ENCODE results near the gene PAX7.

Gene PAX7

DNA sequence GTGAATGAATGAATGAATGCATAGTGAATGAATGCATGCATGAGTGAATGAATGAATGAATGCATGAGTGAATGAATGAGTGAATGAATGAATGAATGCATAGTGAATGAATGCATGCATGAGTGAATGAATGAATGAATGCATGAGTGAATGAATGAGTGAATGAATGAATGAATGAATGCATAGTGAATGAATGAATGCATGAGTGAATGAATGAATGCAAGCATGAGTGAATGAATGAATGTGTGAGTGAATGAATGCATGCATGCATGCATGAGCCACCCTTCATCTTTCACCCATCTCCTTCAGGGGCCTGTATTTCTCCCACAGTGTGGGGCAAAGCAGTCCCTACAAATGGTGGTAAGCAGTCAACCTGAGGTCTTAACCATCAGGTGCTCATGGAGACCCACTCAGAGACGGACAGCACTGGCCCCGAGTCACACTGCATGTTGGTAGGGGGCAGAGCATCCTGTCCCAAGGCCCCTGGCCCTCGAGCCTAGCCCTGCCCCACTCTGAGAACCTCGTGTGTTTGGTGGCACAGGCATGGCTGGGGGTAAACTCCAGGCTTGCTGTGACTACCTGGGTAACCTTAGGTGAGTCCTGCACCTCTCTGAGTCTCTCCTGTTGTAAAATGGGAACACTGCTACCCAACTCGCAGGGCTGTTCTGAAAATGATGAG lies 28.0 kb upstream of the PAX7 start:
- TF ChIP-seq SIN3A (IDR thresholded peaks at IDR 0.05; ENCODE audit: borderline replicate concordance, insufficient read depth, low read length) (no peak), POLR2AphosphoS5 (IDR thresholded peaks at IDR 0.05; ENCODE audit: low read depth, low read length) (no peak), TAF1 (IDR thresholded peaks at IDR 0.05; ENCODE audit: borderline replicate concordance, insufficient read depth, low read length) (no peak), FOXP2 (optimal IDR thresholded peaks at IDR 0.05; ENCODE audit: borderline replicate concordance, extremely low read depth, extremely low read length, insufficient read depth) (no peak)
- TF ChIP-seq, protein P1, sequence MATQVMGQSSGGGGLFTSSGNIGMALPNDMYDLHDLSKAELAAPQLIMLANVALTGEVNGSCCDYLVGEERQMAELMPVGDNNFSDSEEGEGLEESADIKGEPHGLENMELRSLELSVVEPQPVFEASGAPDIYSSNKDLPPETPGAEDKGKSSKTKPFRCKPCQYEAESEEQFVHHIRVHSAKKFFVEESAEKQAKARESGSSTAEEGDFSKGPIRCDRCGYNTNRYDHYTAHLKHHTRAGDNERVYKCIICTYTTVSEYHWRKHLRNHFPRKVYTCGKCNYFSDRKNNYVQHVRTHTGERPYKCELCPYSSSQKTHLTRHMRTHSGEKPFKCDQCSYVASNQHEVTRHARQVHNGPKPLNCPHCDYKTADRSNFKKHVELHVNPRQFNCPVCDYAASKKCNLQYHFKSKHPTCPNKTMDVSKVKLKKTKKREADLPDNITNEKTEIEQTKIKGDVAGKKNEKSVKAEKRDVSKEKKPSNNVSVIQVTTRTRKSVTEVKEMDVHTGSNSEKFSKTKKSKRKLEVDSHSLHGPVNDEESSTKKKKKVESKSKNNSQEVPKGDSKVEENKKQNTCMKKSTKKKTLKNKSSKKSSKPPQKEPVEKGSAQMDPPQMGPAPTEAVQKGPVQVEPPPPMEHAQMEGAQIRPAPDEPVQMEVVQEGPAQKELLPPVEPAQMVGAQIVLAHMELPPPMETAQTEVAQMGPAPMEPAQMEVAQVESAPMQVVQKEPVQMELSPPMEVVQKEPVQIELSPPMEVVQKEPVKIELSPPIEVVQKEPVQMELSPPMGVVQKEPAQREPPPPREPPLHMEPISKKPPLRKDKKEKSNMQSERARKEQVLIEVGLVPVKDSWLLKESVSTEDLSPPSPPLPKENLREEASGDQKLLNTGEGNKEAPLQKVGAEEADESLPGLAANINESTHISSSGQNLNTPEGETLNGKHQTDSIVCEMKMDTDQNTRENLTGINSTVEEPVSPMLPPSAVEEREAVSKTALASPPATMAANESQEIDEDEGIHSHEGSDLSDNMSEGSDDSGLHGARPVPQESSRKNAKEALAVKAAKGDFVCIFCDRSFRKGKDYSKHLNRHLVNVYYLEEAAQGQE (IDR thresholded peaks at IDR 0.05; ENCODE audit: insufficient read depth in 1 of 2, low read depth in 2 of 2, low read length in 2 of 2) = no peak

DNA sequence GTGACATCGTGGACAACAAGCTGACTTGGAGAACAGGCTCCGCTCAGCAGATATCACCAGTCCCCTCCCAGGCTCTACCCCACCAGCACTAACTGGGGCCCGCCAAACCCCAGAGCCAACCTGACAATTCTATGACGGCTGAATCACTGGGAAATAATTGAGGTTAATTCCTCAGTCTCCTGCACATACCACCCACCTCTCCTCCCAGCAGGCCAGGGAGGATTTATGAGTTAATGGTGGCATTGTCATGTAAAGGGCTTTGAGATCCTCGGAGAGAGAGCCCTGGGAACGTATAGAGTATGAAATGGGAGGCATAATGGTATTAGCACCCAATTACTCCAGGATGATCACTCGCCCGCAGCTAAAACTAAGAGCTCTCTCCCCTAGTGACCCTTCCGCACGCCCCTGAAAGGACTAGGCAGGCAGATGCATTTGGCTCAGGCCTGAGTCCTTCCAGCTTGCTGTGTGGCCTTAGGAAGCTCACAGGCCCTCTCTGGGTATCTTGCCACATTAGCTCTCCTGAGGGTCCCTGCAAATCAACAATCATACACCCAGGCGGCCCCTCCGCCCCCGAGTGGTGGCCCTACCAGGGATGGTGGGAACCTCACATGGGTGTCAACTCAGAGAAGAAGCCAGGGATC lies 27.3 kb upstream of the PAX7 start:
- TF ChIP-seq POLR2AphosphoS5 (IDR thresholded peaks at IDR 0.05; ENCODE audit: low read depth, low read length) (no peak), SIN3A (IDR thresholded peaks at IDR 0.05; ENCODE audit: borderline replicate concordance, insufficient read depth, low read length) (no peak), TAF1 (IDR thresholded peaks at IDR 0.05; ENCODE audit: borderline replicate concordance, insufficient read depth, low read length) (no peak), FOXP2 (optimal IDR thresholded peaks at IDR 0.05; ENCODE audit: borderline replicate concordance, extremely low read depth, extremely low read length, insufficient read depth) (no peak)
- TF ChIP-seq, protein P1 (IDR thresholded peaks at IDR 0.05; ENCODE audit: insufficient read depth in 1 of 2, low read depth in 2 of 2, low read length in 2 of 2) = no peak

- TF ChIP-seq, protein P1 (IDR thresholded peaks at IDR 0.05; ENCODE audit: insufficient read depth in 1 of 2, low read depth in 2 of 2, low read length in 2 of 2) = no peak
- TF ChIP-seq SIN3A (IDR thresholded peaks at IDR 0.05; ENCODE audit: borderline replicate concordance, insufficient read depth, low read length) (no peak), FOXP2 (optimal IDR thresholded peaks at IDR 0.05; ENCODE audit: borderline replicate concordance, extremely low read depth, extremely low read length, insufficient read depth) (no peak), POLR2AphosphoS5 (IDR thresholded peaks at IDR 0.05; ENCODE audit: low read depth, low read length) (no peak), TAF1 (IDR thresholded peaks at IDR 0.05; ENCODE audit: borderline replicate concordance, insufficient read depth, low read length) (no peak)
Observed at GRCh38 chr1:18606443-18607288, 24.0 kb upstream of the PAX7 start.

- TF ChIP-seq SIN3A (IDR thresholded peaks at IDR 0.05; ENCODE audit: borderline replicate concordance, insufficient read depth, low read length) = no peak
Observed at GRCh38 chr1:18607289-18607760, 23.3 kb upstream of the PAX7 start.

DNA sequence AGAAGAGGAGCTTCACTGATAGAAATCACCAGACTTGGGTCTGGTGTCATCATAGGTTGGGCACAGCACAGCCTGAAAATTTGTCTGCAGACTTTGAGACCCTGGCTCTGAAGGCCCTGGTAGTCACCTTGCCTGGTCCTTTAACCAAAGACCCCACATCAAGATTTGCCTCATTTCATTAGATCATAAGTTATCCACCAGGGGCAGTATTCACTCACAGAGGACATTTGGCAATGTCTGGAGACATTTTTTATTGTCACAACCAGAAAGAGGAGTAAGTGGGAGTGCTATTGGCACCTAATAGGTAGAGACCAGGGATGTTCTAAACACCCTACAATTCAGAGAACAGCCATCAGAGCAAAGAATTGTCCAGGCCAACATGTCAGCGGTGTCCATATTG lies 22.1 kb upstream of the PAX7 start:
- TF ChIP-seq, protein P1 (IDR thresholded peaks at IDR 0.05; ENCODE audit: insufficient read depth in 1 of 2, low read depth in 2 of 2, low read length in 2 of 2) = no peak
- no peak for TF ChIP-seq FOXP2 (optimal IDR thresholded peaks at IDR 0.05; ENCODE audit: borderline replicate concordance, extremely low read depth, extremely low read length, insufficient read depth)
- no peak for TF ChIP-seq TAF1 (IDR thresholded peaks at IDR 0.05; ENCODE audit: borderline replicate concordance, insufficient read depth, low read length)
- no peak for TF ChIP-seq POLR2AphosphoS5 (IDR thresholded peaks at IDR 0.05; ENCODE audit: low read depth, low read length)
- TF ChIP-seq SIN3A (IDR thresholded peaks at IDR 0.05; ENCODE audit: borderline replicate concordance, insufficient read depth, low read length) = no peak

All from PFSK-1 (cell line).